Endothelial cell of umbilical vein (primary cell): ENCODE measurements around the gene CCDC38. TPM values are rescaled to one million over a fixed set of nuclear protein-coding genes. Genes with fewer than 3 reads are reported as not detected.

ENCODE experiments used
- BruUV-seq: library from RNA; stranded (reverse); fragments of 400-500 nt; replicated peaks from 2 replicates; lab custom pipeline; 2021; lab: Mats Ljungman, UMichigan
- CTCF ChIA-PET: fragments of 300-600, 350-600 bp; sonication (Branson Sonifier 250); formaldehyde crosslinking; loops from one replicate; lab custom pipeline; 2021; ENCODE audit warnings: antibody characterized with exemption, inconsistent platforms; lab: Charles Lee
- POLR2A ChIA-PET: fragments of 300-600, 350-600 bp; sonication (Branson Sonifier 250); formaldehyde crosslinking; loops from one replicate; lab custom pipeline; 2021; ENCODE audit warnings: antibody characterized with exemption, inconsistent platforms; lab: Charles Lee
- DNase-seq: peaks from one replicate; pipeline ENCODE4 v3.0.0-alpha.2; 2011; ENCODE audit warnings: low read depth, low spot score
- FAIRE-seq: peaks from 2 replicates; lab custom pipeline; 2011; peaks lifted over from hg19 to GRCh38; lab: Jason Lieb, UNC
- H2AFZ ChIP-seq: 2 replicates; pipeline ENCODE4 v1.6.0; 2012; ENCODE audit warnings: low read depth, low read length, control low read depth, inconsistent platforms
- H3K27ac ChIP-seq: 2 replicates; pipeline ENCODE4 v1.5.1; 2011; ENCODE audit warnings: low read depth, mild to moderate bottlenecking, control low read depth, low read length, moderate library complexity; ENCODE audit not compliant: insufficient read depth
- H3K27me3 ChIP-seq, 2 experiments: 2 replicates each; pipeline versions ENCODE4 v1.6.0 to v1.6.1; 2011; ENCODE audit warnings: low read length in 2 of 2, mixed read lengths in 1 of 2; ENCODE audit not compliant: control insufficient read depth in 2 of 2, insufficient read depth in 2 of 2
- H3K36me3 ChIP-seq, 2 experiments: 2 replicates in 1 of 2; 3 replicates in 1 of 2; pipeline ENCODE4 v1.5.1; 2011; ENCODE audit warnings: low read length in 2 of 2, mild to moderate bottlenecking in 1 of 2, moderate library complexity in 1 of 2; ENCODE audit not compliant: control insufficient read depth in 2 of 2, insufficient read depth in 2 of 2; ENCODE audit errors: extremely low read depth in 1 of 2
- H3K4me1 ChIP-seq: 3 replicates; pipeline ENCODE4 v1.5.1; 2011; ENCODE audit warnings: mild to moderate bottlenecking, low read length; ENCODE audit not compliant: control insufficient read depth, insufficient read depth; ENCODE audit errors: extremely low read depth
- H3K4me2 ChIP-seq: 2 replicates; pipeline ENCODE4 v1.6.1; 2011; ENCODE audit warnings: low read length, control low read depth, mixed read lengths; ENCODE audit not compliant: insufficient read depth
- H3K4me3 ChIP-seq, 3 experiments: fragments of 200-600 bp in 1 of 3; sonication (generic), shearing (Covaris generic) in 1 of 3; replicated peaks in 1 of 3; 2 replicates each; pipeline ENCODE4 v1.5.1; 2011 to 2016; ENCODE audit warnings: control low read depth in 3 of 3, low read length in 3 of 3, mild to moderate bottlenecking in 2 of 3, inconsistent platforms in 1 of 3, low read depth in 1 of 3, moderate library complexity in 1 of 3; ENCODE audit not compliant: insufficient read depth in 1 of 3
- H3K79me2 ChIP-seq: 2 replicates; pipeline ENCODE4 v1.6.0; 2012; ENCODE audit warnings: low read length, inconsistent platforms; ENCODE audit not compliant: control insufficient read depth, insufficient read depth
- H3K9ac ChIP-seq: replicated peaks from 2 replicates; pipeline ENCODE3; 2011; ENCODE audit warnings: low read length, control low read depth; ENCODE audit not compliant: insufficient read depth; ENCODE audit errors: extremely low read depth
- H3K9me1 ChIP-seq: replicated peaks from 3 replicates; pipeline ENCODE4 v1.6.0; 2011; ENCODE audit warnings: mild to moderate bottlenecking, low read length; ENCODE audit not compliant: control insufficient read depth, insufficient read depth; ENCODE audit errors: extremely low read depth
- H3K9me3 ChIP-seq: replicated peaks from 2 replicates; pipeline ENCODE4 v1.5.1; 2012; ENCODE audit warnings: low read length, inconsistent platforms; ENCODE audit not compliant: control insufficient read depth, insufficient read depth
- H4K20me1 ChIP-seq: replicated peaks from 2 replicates; pipeline ENCODE3; 2011; ENCODE audit warnings: mild to moderate bottlenecking, low read length; ENCODE audit not compliant: control insufficient read depth, insufficient read depth; ENCODE audit errors: extremely low read depth
- CTCF ChIP-seq, 2 donors: IDR thresholded peaks; 1 replicate in 1 of 2; 2 replicates in 1 of 2; pipeline ENCODE4 v1.5.1; 2011; ENCODE audit warnings: low read length in 2 of 2, mild to moderate bottlenecking in 2 of 2, moderate library complexity in 2 of 2, control low read depth in 1 of 2, inconsistent platforms in 1 of 2, low read depth in 1 of 2; ENCODE audit not compliant: insufficient read depth in 1 of 2; ENCODE audit errors: extremely low read depth in 1 of 2
- EZH2 ChIP-seq: IDR thresholded peaks from 2 replicates; pipeline ENCODE4 v1.6.1; 2012; ENCODE audit warnings: borderline replicate concordance, low read depth, mild to moderate bottlenecking, moderate library complexity, low read length, inconsistent platforms; ENCODE audit not compliant: severe bottlenecking
- FOS ChIP-seq: IDR thresholded peaks from 2 replicates; pipeline ENCODE4 v1.6.1; 2011; ENCODE audit warnings: mild to moderate bottlenecking, low read length, moderate library complexity, borderline replicate concordance; ENCODE audit not compliant: insufficient read depth
- GATA2 ChIP-seq: IDR thresholded peaks from 2 replicates; pipeline ENCODE4 v1.7.0; 2011; ENCODE audit warnings: low read depth, mild to moderate bottlenecking, moderate library complexity, mixed read lengths, low read length; ENCODE audit not compliant: insufficient read length, insufficient read depth
- JUN ChIP-seq: IDR thresholded peaks from 2 replicates; pipeline ENCODE4 v1.6.1; 2011; ENCODE audit warnings: borderline replicate concordance, low read depth; ENCODE audit not compliant: insufficient read length, insufficient read depth
- MAX ChIP-seq: IDR thresholded peaks from 2 replicates; pipeline ENCODE4 v1.6.1; 2011; ENCODE audit not compliant: insufficient read depth, insufficient read length
- MYC ChIP-seq: IDR thresholded peaks from one replicate; pipeline ENCODE4 v1.6.1; 2011; ENCODE audit warnings: mild to moderate bottlenecking, low read depth, low read length
- POLR2A ChIP-seq: IDR thresholded peaks from 2 replicates; pipeline ENCODE4 v1.6.1; 2012; ENCODE audit warnings: low read depth, mild to moderate bottlenecking, control low read depth, low read length
- POLR2AphosphoS5 ChIP-seq: IDR thresholded peaks from 2 replicates; pipeline ENCODE4 v1.6.1; 2012; ENCODE audit warnings: low read depth, mild to moderate bottlenecking, control low read depth, low read length, moderate library complexity; ENCODE audit not compliant: insufficient read depth
- dilution Hi-C: fragments of 300-500 bp; cut with MboI; formaldehyde crosslinking; loops from one replicate; pipeline ENCODE4 v1.15.0; 2019; ENCODE audit warnings: low sequenced_read_pairs; ENCODE audit not compliant: extremely low pct_ligation_motif_present
- intact Hi-C: fragments of 100-400 bp; cut with micrococcal nuclease; formaldehyde crosslinking; loops from one replicate; pipeline ENCODE4 v1.10.0; 2022
- polyA plus RNA-seq, 4 experiments: library from polyadenylated mRNA; depleted of rRNA in 3 of 4; stranded (reverse) in 3 of 4; unstranded in 1 of 4; fragments of >200 nt; gene quantifications; 2 replicates each; pipeline versions ENCODE4 v1.2.1 to v1.2.3, GENCODE V29; 2011 to 2012; ENCODE audit warnings: missing spikeins in 1 of 4
- total RNA-seq: library from RNA; stranded (reverse); gene quantifications from 2 replicates; pipeline ENCODE4 v1.2.3, GENCODE V29; 2021

Gene CCDC38
- total and polyA plus RNA-seq, 2 donors (not counting 3 experiments of a cell fraction or from before 2014, with no cell fraction given): not detected

- Histone ChIP-seq H3K9me3 (no peaks in the 10 kb centered on the region), H3K4me2 (no peak overlapping the region), H3K27ac (no peak overlapping the region), H2AFZ (no peak overlapping the region), H4K20me1 (no peaks in the 10 kb centered on the region), H3K4me3 (no peak overlapping the region), H3K9me1 (no peaks in the 10 kb centered on the region), H3K27me3 (peaks cover 7 to 8% of the 10 kb centered on the region in 2 experiments), H3K79me2 (no peaks in the 10 kb centered on the region), H3K4me1 (no peaks in the 10 kb centered on the region), H3K9ac (no peak overlapping the region), H3K36me3 (no peaks in the 10 kb centered on the region)
- ChIA-PET CTCF (interaction anchor here (0.6 to 1.7 kb wide), 5 partner anchors 9 to 403 kb away, joined by 3 to 4 read pairs (median 3); no protein-coding TSS in a partner anchor), POLR2A (no interaction called here)
- DNase-seq (no peak), FAIRE-seq (no peak)
- TF ChIP-seq CTCF (IDR thresholded peaks at IDR 0.05; ENCODE audit: extremely low read depth in 1 of 2, insufficient read depth in 1 of 2, low read depth in 1 of 2, low read length in 2 of 2) (no peak), MYC (no peak), GATA2 (no peak), FOS (no peak), POLR2AphosphoS5 (no peak), MAX (no peak), JUN (no peak), EZH2 (no peak), POLR2A (no peak)
- dilution Hi-C loops (no loop called here), intact Hi-C loops (no loop called here)
- no TSS peak for BruUV-seq
Observed at GRCh38 chr12:95974358-95974757, 31.9 kb upstream of the CCDC38 start.
